Endothelial cell of umbilical vein (primary cell): ENCODE measurements around the gene LYRM7. TPM values are rescaled to one million over a fixed set of nuclear protein-coding genes. Genes with fewer than 3 reads are reported as not detected.

ENCODE experiments used
- BruUV-seq: library from RNA; stranded (reverse); fragments of 400-500 nt; replicated peaks from 2 replicates; lab custom pipeline; 2021; lab: Mats Ljungman, UMichigan
- CTCF ChIA-PET: fragments of 300-600, 350-600 bp; sonication (Branson Sonifier 250); formaldehyde crosslinking; loops from one replicate; lab custom pipeline; 2021; ENCODE audit warnings: antibody characterized with exemption, inconsistent platforms; lab: Charles Lee
- POLR2A ChIA-PET: fragments of 300-600, 350-600 bp; sonication (Branson Sonifier 250); formaldehyde crosslinking; loops from one replicate; lab custom pipeline; 2021; ENCODE audit warnings: antibody characterized with exemption, inconsistent platforms; lab: Charles Lee
- DNase-seq: peaks from one replicate; pipeline ENCODE4 v3.0.0-alpha.2; 2011; ENCODE audit warnings: low read depth, low spot score
- FAIRE-seq: peaks from 2 replicates; lab custom pipeline; 2011; peaks lifted over from hg19 to GRCh38; lab: Jason Lieb, UNC
- H2AFZ ChIP-seq: 2 replicates; pipeline ENCODE4 v1.6.0; 2012; ENCODE audit warnings: low read depth, low read length, control low read depth, inconsistent platforms
- H3K27ac ChIP-seq: 2 replicates; pipeline ENCODE4 v1.5.1; 2011; ENCODE audit warnings: low read depth, mild to moderate bottlenecking, control low read depth, low read length, moderate library complexity; ENCODE audit not compliant: insufficient read depth
- H3K27me3 ChIP-seq, 2 experiments: 2 replicates each; pipeline versions ENCODE4 v1.6.0 to v1.6.1; 2011; ENCODE audit warnings: low read length in 2 of 2, mixed read lengths in 1 of 2; ENCODE audit not compliant: control insufficient read depth in 2 of 2, insufficient read depth in 2 of 2
- H3K36me3 ChIP-seq, 2 experiments: 2 replicates in 1 of 2; 3 replicates in 1 of 2; pipeline ENCODE4 v1.5.1; 2011; ENCODE audit warnings: low read length in 2 of 2, mild to moderate bottlenecking in 1 of 2, moderate library complexity in 1 of 2; ENCODE audit not compliant: control insufficient read depth in 2 of 2, insufficient read depth in 2 of 2; ENCODE audit errors: extremely low read depth in 1 of 2
- H3K4me1 ChIP-seq: 3 replicates; pipeline ENCODE4 v1.5.1; 2011; ENCODE audit warnings: mild to moderate bottlenecking, low read length; ENCODE audit not compliant: control insufficient read depth, insufficient read depth; ENCODE audit errors: extremely low read depth
- H3K4me2 ChIP-seq: 2 replicates; pipeline ENCODE4 v1.6.1; 2011; ENCODE audit warnings: low read length, control low read depth, mixed read lengths; ENCODE audit not compliant: insufficient read depth
- H3K4me3 ChIP-seq, 3 experiments: fragments of 200-600 bp in 1 of 3; sonication (generic), shearing (Covaris generic) in 1 of 3; replicated peaks in 1 of 3; 2 replicates each; pipeline ENCODE4 v1.5.1; 2011 to 2016; ENCODE audit warnings: control low read depth in 3 of 3, low read length in 3 of 3, mild to moderate bottlenecking in 2 of 3, inconsistent platforms in 1 of 3, low read depth in 1 of 3, moderate library complexity in 1 of 3; ENCODE audit not compliant: insufficient read depth in 1 of 3
- H3K79me2 ChIP-seq: 2 replicates; pipeline ENCODE4 v1.6.0; 2012; ENCODE audit warnings: low read length, inconsistent platforms; ENCODE audit not compliant: control insufficient read depth, insufficient read depth
- H3K9ac ChIP-seq: replicated peaks from 2 replicates; pipeline ENCODE3; 2011; ENCODE audit warnings: low read length, control low read depth; ENCODE audit not compliant: insufficient read depth; ENCODE audit errors: extremely low read depth
- H3K9me1 ChIP-seq: replicated peaks from 3 replicates; pipeline ENCODE4 v1.6.0; 2011; ENCODE audit warnings: mild to moderate bottlenecking, low read length; ENCODE audit not compliant: control insufficient read depth, insufficient read depth; ENCODE audit errors: extremely low read depth
- H3K9me3 ChIP-seq: replicated peaks from 2 replicates; pipeline ENCODE4 v1.5.1; 2012; ENCODE audit warnings: low read length, inconsistent platforms; ENCODE audit not compliant: control insufficient read depth, insufficient read depth
- H4K20me1 ChIP-seq: replicated peaks from 2 replicates; pipeline ENCODE3; 2011; ENCODE audit warnings: mild to moderate bottlenecking, low read length; ENCODE audit not compliant: control insufficient read depth, insufficient read depth; ENCODE audit errors: extremely low read depth
- CTCF ChIP-seq, 2 donors: IDR thresholded peaks; 1 replicate in 1 of 2; 2 replicates in 1 of 2; pipeline ENCODE4 v1.5.1; 2011; ENCODE audit warnings: low read length in 2 of 2, mild to moderate bottlenecking in 2 of 2, moderate library complexity in 2 of 2, control low read depth in 1 of 2, inconsistent platforms in 1 of 2, low read depth in 1 of 2; ENCODE audit not compliant: insufficient read depth in 1 of 2; ENCODE audit errors: extremely low read depth in 1 of 2
- EZH2 ChIP-seq: IDR thresholded peaks from 2 replicates; pipeline ENCODE4 v1.6.1; 2012; ENCODE audit warnings: borderline replicate concordance, low read depth, mild to moderate bottlenecking, moderate library complexity, low read length, inconsistent platforms; ENCODE audit not compliant: severe bottlenecking
- GATA2 ChIP-seq: IDR thresholded peaks from 2 replicates; pipeline ENCODE4 v1.7.0; 2011; ENCODE audit warnings: low read depth, mild to moderate bottlenecking, moderate library complexity, mixed read lengths, low read length; ENCODE audit not compliant: insufficient read length, insufficient read depth
- MAX ChIP-seq: IDR thresholded peaks from 2 replicates; pipeline ENCODE4 v1.6.1; 2011; ENCODE audit not compliant: insufficient read depth, insufficient read length
- MYC ChIP-seq: IDR thresholded peaks from one replicate; pipeline ENCODE4 v1.6.1; 2011; ENCODE audit warnings: mild to moderate bottlenecking, low read depth, low read length
- POLR2AphosphoS5 ChIP-seq: IDR thresholded peaks from 2 replicates; pipeline ENCODE4 v1.6.1; 2012; ENCODE audit warnings: low read depth, mild to moderate bottlenecking, control low read depth, low read length, moderate library complexity; ENCODE audit not compliant: insufficient read depth
- dilution Hi-C: fragments of 300-500 bp; cut with MboI; formaldehyde crosslinking; loops from one replicate; pipeline ENCODE4 v1.15.0; 2019; ENCODE audit warnings: low sequenced_read_pairs; ENCODE audit not compliant: extremely low pct_ligation_motif_present
- intact Hi-C: fragments of 100-400 bp; cut with micrococcal nuclease; formaldehyde crosslinking; loops from one replicate; pipeline ENCODE4 v1.10.0; 2022
- polyA plus RNA-seq, 4 experiments: library from polyadenylated mRNA; depleted of rRNA in 3 of 4; stranded (reverse) in 3 of 4; unstranded in 1 of 4; fragments of >200 nt; gene quantifications; 2 replicates each; pipeline versions ENCODE4 v1.2.1 to v1.2.3, GENCODE V29; 2011 to 2012; ENCODE audit warnings: missing spikeins in 1 of 4
- total RNA-seq: library from RNA; stranded (reverse); gene quantifications from 2 replicates; pipeline ENCODE4 v1.2.3, GENCODE V29; 2021

LYRM7 gene
- total and polyA plus RNA-seq, 2 donors (not counting 3 experiments of a cell fraction or from before 2014, with no cell fraction given) = 0.88 to 7.5 TPM

GRCh38 chr5:131164191-131165118, 6.3 kb upstream of the LYRM7 start:
- BruUV-seq = TSS peak; percentile 41
- H3K4me1 ChIP-seq = peaks cover 7% of the 10 kb centered on the region
- FAIRE-seq = peak; percentile 71
- TF ChIP-seq MYC = no peak
- peak; percentile 4 to 19 for TF ChIP-seq CTCF (IDR thresholded peaks at IDR 0.05; ENCODE audit: extremely low read depth in 1 of 2, insufficient read depth in 1 of 2, low read depth in 1 of 2, low read length in 2 of 2)
- peak; percentile 64 for TF ChIP-seq POLR2AphosphoS5
- no peak for TF ChIP-seq MAX
- TF ChIP-seq EZH2 = no peak
- TF ChIP-seq GATA2 = peak; percentile 85
- peak; percentile 70 for DNase-seq
- no peaks in the 10 kb centered on the region for H3K9me1 ChIP-seq
- peaks cover 44% of the 10 kb centered on the region for H3K79me2 ChIP-seq
- H3K27me3 ChIP-seq = no peaks in the 10 kb centered on the region
- peak overlapping the region; percentile 98 for H3K4me2 ChIP-seq
- peak overlapping the region; percentile 95 for H3K27ac ChIP-seq
- H3K9ac ChIP-seq = peak overlapping the region; percentile 100
- ChIA-PET POLR2A (interaction anchor here (1.1 kb wide), 1 partner anchor 100 kb away, joined by 3 read pairs; the partner anchor contains the start of gene CDC42SE2), CTCF (interaction anchor here (0.8 to 2.4 kb wide), 6 partner anchors 24 to 217 kb away, joined by 3 to 9 read pairs (median 4); partner anchors contain the start of gene CDC42SE2)
- dilution Hi-C loops = no loop called here
- peaks cover 6 to 21% of the 10 kb centered on the region in 2 experiments for H3K36me3 ChIP-seq
- H3K4me3 ChIP-seq = peak overlapping the region; percentile 79 to 100 (median 99)
- H2AFZ ChIP-seq = peak overlapping the region; percentile 35
- no peaks in the 10 kb centered on the region for H3K9me3 ChIP-seq
- no peaks in the 10 kb centered on the region for H4K20me1 ChIP-seq
- intact Hi-C loops = loop anchor here (1.0 to 5.0 kb wide), 4 partner anchors 100 to 633 kb away; partner anchors contain the start of genes CDC42SE2 and FNIP1
